Parathyroid adenoma (tissue), 2 donors: ENCODE measurements around the gene GPR183.

ENCODE experiments used
- H2AFZ ChIP-seq: fragments of 300-600 bp; sonication (generic); one replicate; pipeline ENCODE4 v1.7.0; 2017; ENCODE audit warnings: antibody characterized with exemption, mild to moderate bottlenecking
- H3K27ac ChIP-seq: fragments of 300-600 bp; sonication (generic); one replicate; pipeline ENCODE4 v1.7.0; 2017
- H3K27me3 ChIP-seq: fragments of 300-600 bp; sonication (generic); one replicate; pipeline ENCODE4 v1.7.0; 2017; ENCODE audit warnings: low read length; ENCODE audit not compliant: control insufficient read depth, insufficient read depth
- H3K36me3 ChIP-seq: fragments of 300-600 bp; sonication (generic); one replicate; pipeline ENCODE4 v1.7.0; 2017; ENCODE audit warnings: low read length; ENCODE audit not compliant: control insufficient read depth, insufficient read depth
- H3K4me1 ChIP-seq: fragments of 300-600 bp; sonication (generic); one replicate; pipeline ENCODE4 v1.7.0; 2017; ENCODE audit warnings: control low read depth
- H3K4me2 ChIP-seq: fragments of 300-600 bp; sonication (generic); one replicate; pipeline ENCODE4 v1.7.0; 2017; ENCODE audit warnings: low read length
- H3K4me3 ChIP-seq: fragments of 300-600 bp; sonication (generic); one replicate; pipeline ENCODE4 v1.7.0; 2017; ENCODE audit warnings: low read depth, low read length
- H3K79me2 ChIP-seq: fragments of 300-600 bp; sonication (generic); one replicate; pipeline ENCODE4 v1.7.0; 2017; ENCODE audit warnings: control low read depth
- H3K9ac ChIP-seq: fragments of 300-600 bp; sonication (generic); one replicate; pipeline ENCODE4 v1.7.0; 2017; ENCODE audit warnings: mild to moderate bottlenecking
- H3K9me3 ChIP-seq: fragments of 300-600 bp; sonication (generic); one replicate; pipeline ENCODE4 v1.7.0; 2017; ENCODE audit warnings: low read length; ENCODE audit not compliant: control insufficient read depth
- TF ChIP-seq, protein P1 (sequence below): fragments of 300-600 bp; sonication (generic); IDR thresholded peaks from one replicate; pipeline ENCODE4 v1.7.0; 2017; ENCODE audit warnings: antibody characterized with exemption, mild to moderate bottlenecking
- donor health status: primary hyperparathyroidism.

GPR183 gene

DNA sequence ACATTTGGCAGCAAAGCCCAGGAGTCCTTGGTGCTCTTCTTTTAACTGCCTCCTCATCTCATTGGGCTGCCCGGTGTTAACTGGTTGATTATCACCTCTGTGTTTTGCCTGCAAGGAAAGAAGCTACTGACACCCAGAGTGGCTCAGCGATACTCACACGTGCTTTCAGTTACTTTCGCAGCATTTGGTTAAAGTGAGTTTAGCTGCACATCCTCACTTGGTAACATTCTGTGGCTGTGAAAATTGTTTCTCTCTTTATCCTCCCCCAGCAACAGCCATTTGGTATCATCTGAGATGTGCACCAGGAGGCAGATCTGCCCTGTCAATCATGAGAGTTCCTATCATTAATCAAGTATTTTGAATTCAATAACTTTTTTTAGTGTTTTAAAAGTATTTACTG, 44.6 kb upstream of the GPR183 start:
- Histone ChIP-seq H3K79me2 (no peaks in the 10 kb centered on the region), H3K4me2 (no peak overlapping the region), H3K27ac (no peak overlapping the region), H3K9ac (no peak overlapping the region), H3K4me1 (no peaks in the 10 kb centered on the region), H3K4me3 (no peak overlapping the region), H3K36me3 (no peaks in the 10 kb centered on the region), H3K27me3 (no peaks in the 10 kb centered on the region), H2AFZ (no peak overlapping the region), H3K9me3 (no peaks in the 10 kb centered on the region)
- TF ChIP-seq, protein P1, sequence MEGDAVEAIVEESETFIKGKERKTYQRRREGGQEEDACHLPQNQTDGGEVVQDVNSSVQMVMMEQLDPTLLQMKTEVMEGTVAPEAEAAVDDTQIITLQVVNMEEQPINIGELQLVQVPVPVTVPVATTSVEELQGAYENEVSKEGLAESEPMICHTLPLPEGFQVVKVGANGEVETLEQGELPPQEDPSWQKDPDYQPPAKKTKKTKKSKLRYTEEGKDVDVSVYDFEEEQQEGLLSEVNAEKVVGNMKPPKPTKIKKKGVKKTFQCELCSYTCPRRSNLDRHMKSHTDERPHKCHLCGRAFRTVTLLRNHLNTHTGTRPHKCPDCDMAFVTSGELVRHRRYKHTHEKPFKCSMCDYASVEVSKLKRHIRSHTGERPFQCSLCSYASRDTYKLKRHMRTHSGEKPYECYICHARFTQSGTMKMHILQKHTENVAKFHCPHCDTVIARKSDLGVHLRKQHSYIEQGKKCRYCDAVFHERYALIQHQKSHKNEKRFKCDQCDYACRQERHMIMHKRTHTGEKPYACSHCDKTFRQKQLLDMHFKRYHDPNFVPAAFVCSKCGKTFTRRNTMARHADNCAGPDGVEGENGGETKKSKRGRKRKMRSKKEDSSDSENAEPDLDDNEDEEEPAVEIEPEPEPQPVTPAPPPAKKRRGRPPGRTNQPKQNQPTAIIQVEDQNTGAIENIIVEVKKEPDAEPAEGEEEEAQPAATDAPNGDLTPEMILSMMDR = no peak

DNA sequence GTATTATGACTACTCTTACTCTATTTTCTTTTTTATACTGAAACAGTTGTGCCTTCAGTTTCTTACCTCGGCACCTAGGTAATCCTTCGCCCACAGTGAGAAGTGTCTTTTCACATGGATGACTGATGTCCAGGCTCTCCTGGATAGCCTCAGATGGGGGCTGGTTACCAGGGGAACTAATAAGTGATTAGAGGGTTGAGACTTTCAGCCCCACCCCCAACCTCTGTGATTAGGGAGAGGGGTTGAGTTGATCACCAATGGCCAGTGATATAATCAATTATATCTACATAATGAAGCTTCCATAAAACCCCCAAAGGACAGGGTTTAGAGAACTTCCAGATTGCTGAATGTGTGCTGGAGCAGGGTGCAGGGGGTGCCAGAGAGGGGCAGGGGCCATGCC, 43.0 kb upstream of the GPR183 start:
- Histone ChIP-seq H3K36me3 (no peaks in the 10 kb centered on the region), H2AFZ (no peak overlapping the region), H3K9me3 (no peaks in the 10 kb centered on the region), H3K4me3 (no peak overlapping the region), H3K4me2 (no peak overlapping the region), H3K4me1 (no peaks in the 10 kb centered on the region), H3K9ac (no peak overlapping the region), H3K27me3 (no peaks in the 10 kb centered on the region), H3K79me2 (no peaks in the 10 kb centered on the region), H3K27ac (no peak overlapping the region)
- TF ChIP-seq, protein P1 = no peak

DNA sequence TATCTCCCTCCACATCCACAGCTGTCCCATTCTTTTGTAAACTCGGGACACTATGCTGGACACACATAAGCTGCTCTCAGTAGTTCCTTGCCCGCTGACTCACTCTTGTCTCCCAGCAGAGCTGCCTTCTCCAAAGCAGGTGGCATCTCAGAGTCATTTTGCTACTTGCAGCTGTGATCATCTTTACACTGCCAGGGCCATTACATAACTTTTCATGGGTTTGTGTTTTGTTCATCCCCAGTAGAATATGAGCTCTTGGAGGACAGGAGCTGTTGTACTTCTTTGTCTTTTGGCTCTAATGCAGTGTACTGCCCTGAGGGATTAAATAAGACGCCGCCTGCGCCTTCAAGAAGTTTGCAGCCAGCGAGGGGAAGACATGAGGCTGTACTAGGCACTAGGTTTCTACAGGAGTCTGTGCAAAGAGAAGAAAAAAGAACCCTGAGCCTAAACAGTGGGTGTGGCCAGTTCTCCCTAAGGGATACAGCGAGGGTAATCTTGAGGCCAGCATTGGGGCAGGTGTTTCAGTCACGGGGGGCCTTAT, 40.8 kb upstream of the GPR183 start:
- TF ChIP-seq, protein P1 = no peak
- Histone ChIP-seq H3K27me3 (no peaks in the 10 kb centered on the region), H2AFZ (no peak overlapping the region), H3K4me3 (no peak overlapping the region), H3K9me3 (no peaks in the 10 kb centered on the region), H3K9ac (no peak overlapping the region), H3K4me2 (no peak overlapping the region), H3K27ac (no peak overlapping the region), H3K4me1 (no peaks in the 10 kb centered on the region), H3K79me2 (no peaks in the 10 kb centered on the region), H3K36me3 (no peaks in the 10 kb centered on the region)

DNA sequence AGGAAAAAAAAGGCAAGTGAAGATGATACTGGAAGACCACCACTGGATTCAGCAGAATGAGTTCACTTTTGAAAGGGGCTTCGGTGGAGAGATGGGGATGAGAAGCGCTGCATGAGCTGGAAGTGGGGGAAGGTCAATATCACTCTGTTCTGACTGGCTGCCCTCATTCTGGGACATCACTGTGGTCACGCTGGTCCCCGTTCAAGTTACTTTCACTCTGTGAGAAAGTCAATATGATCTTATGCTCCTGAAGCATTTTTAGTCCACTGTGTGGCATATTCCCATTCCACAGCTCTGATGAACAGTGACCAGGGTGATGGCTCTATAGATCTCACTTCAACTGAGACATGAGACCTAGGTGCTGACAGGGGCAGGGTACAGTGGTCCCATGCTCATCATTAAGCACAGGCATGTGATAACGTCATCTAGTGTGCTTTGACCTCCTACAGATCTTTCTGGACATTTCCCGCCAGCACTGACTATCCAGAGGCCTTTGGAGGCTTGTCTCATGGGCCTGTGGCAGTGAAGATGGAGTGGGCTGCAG, 40.2 kb upstream of the GPR183 start:
- Histone ChIP-seq H3K9me3 (no peaks in the 10 kb centered on the region), H3K4me2 (no peak overlapping the region), H3K27me3 (no peaks in the 10 kb centered on the region), H3K9ac (no peak overlapping the region), H3K27ac (no peak overlapping the region), H3K36me3 (no peaks in the 10 kb centered on the region), H3K4me3 (no peak overlapping the region), H3K4me1 (no peaks in the 10 kb centered on the region), H2AFZ (no peak overlapping the region), H3K79me2 (no peaks in the 10 kb centered on the region)
- TF ChIP-seq, protein P1 = no peak
